ENCODE results near the gene SLIT1.
"Not testable (repeated sequence)": the region's sequence is repeated elsewhere in the genome, so short reads cannot be mapped to it uniquely, and the experiment has no call there.

SLIT1 gene

GRCh38 chr10:97048649-97049427 lies 136.9 kb downstream of the SLIT1 start:
- no peak for DNase-seq (ENCODE audit: low read depth in 2 of 2, low spot score in 1 of 2)

GRCh38 chr10:97047788-97048187 lies 138.0 kb downstream of the SLIT1 start:
- no peak for DNase-seq (ENCODE audit: low read depth in 2 of 2, low spot score in 1 of 2)

GRCh38 chr10:97047083-97047736 lies 138.5 kb downstream of the SLIT1 start:
- no peak for DNase-seq (ENCODE audit: low read depth in 2 of 2, low spot score in 1 of 2)

GRCh38 chr10:97046456-97047082 lies 139.2 kb downstream of the SLIT1 start:
- DNase-seq (ENCODE audit: low read depth in 2 of 2, low spot score in 1 of 2), result no peak

- DNase-seq (ENCODE audit: low read depth in 2 of 2, low spot score in 1 of 2), result no peak
Measured at GRCh38 chr10:97043563-97043855, 142.2 kb downstream of the SLIT1 start.

- no peak for DNase-seq (ENCODE audit: low read depth in 2 of 2, low spot score in 1 of 2)
Measured at GRCh38 chr10:97042716-97043562, 142.8 kb downstream of the SLIT1 start.

- DNase-seq (ENCODE audit: low read depth in 2 of 2, low spot score in 1 of 2), result no peak
Measured at GRCh38 chr10:97042081-97042480, 143.7 kb downstream of the SLIT1 start.

GRCh38 chr10:97040706-97041105 lies 145.1 kb downstream of the SLIT1 start:
- DNase-seq (ENCODE audit: low read depth in 2 of 2, low spot score in 1 of 2), result no peak

GRCh38 chr10:97040248-97040584 lies 145.5 kb downstream of the SLIT1 start:
- DNase-seq (ENCODE audit: low read depth in 2 of 2, low spot score in 1 of 2), result no peak

- DNase-seq (ENCODE audit: low read depth in 2 of 2, low spot score in 1 of 2), result no peak
Measured at GRCh38 chr10:97039538-97040247, 146.1 kb downstream of the SLIT1 start.

GRCh38 chr10:97038688-97039087 lies 147.1 kb downstream of the SLIT1 start:
- DNase-seq (ENCODE audit: low read depth in 2 of 2, low spot score in 1 of 2), result no peak

GRCh38 chr10:97037365-97038361 lies 148.1 kb downstream of the SLIT1 start:
- DNase-seq (ENCODE audit: low read depth in 2 of 2, low spot score in 1 of 2), result peak; percentile 47 to 51

GRCh38 chr10:97034958-97035769 lies 150.6 kb downstream of the SLIT1 start:
- DNase-seq (ENCODE audit: low read depth in 2 of 2, low spot score in 1 of 2), result no peak

GRCh38 chr10:97034301-97034700 lies 151.5 kb downstream of the SLIT1 start:
- DNase-seq (ENCODE audit: low read depth in 2 of 2, low spot score in 1 of 2), result no peak

- DNase-seq (ENCODE audit: low read depth in 2 of 2, low spot score in 1 of 2), result not testable (repeated sequence)
Measured at GRCh38 chr10:97033841-97034240, 151.9 kb downstream of the SLIT1 start.

- DNase-seq (ENCODE audit: low read depth in 2 of 2, low spot score in 1 of 2), result no peak
Measured at GRCh38 chr10:97032624-97033023, 153.1 kb downstream of the SLIT1 start.

GRCh38 chr10:97031459-97031858 lies 154.3 kb downstream of the SLIT1 start:
- no peak for DNase-seq (ENCODE audit: low read depth in 2 of 2, low spot score in 1 of 2)

GRCh38 chr10:97030894-97031293 lies 154.9 kb downstream of the SLIT1 start:
- DNase-seq (ENCODE audit: low read depth in 2 of 2, low spot score in 1 of 2), result no peak

- no peak for DNase-seq (ENCODE audit: low read depth in 2 of 2, low spot score in 1 of 2)
Measured at GRCh38 chr10:97029271-97029670, 156.5 kb downstream of the SLIT1 start.
